ENCODE data around the gene ZMIZ1.

ZMIZ1 gene

GRCh38 chr10:79229071-79229541 is 160.3 kb downstream of the ZMIZ1 start:
- Histone ChIP-seq H3K4me3 (ENCODE audit: low read depth in 1 of 2, low read length in 1 of 2) (no peak overlapping the region), H3K27me3 (no peaks in the 10 kb centered on the region), H3K36me3 (no peaks in the 10 kb centered on the region), H3K27ac (no peak overlapping the region), H3K9me3 (no peaks in the 10 kb centered on the region), H3K4me1 (ENCODE audit: control insufficient read depth in 1 of 2, insufficient read depth in 1 of 2, low read depth in 1 of 2, low read length in 1 of 2) (no peaks in the 10 kb centered on the region)
- TF ChIP-seq CTCF (IDR thresholded peaks at IDR 0.05), result no peak

- Histone ChIP-seq H3K27me3 (no peaks in the 10 kb centered on the region), H3K27ac (no peak overlapping the region), H3K4me3 (ENCODE audit: low read depth in 1 of 2, low read length in 1 of 2) (no peak overlapping the region), H3K4me1 (ENCODE audit: control insufficient read depth in 1 of 2, insufficient read depth in 1 of 2, low read depth in 1 of 2, low read length in 1 of 2) (no peaks in the 10 kb centered on the region), H3K36me3 (no peaks in the 10 kb centered on the region), H3K9me3 (no peaks in the 10 kb centered on the region)
- TF ChIP-seq CTCF (IDR thresholded peaks at IDR 0.05), result no peak
Measured at GRCh38 chr10:79229830-79230327, 161.1 kb downstream of the ZMIZ1 start.

- H3K27me3 ChIP-seq, result no peaks in the 10 kb centered on the region
- no peaks in the 10 kb centered on the region for H3K9me3 ChIP-seq
- TF ChIP-seq CTCF (IDR thresholded peaks at IDR 0.05), result no peak
- no peaks in the 10 kb centered on the region for H3K4me1 ChIP-seq (ENCODE audit: control insufficient read depth in 1 of 2, insufficient read depth in 1 of 2, low read depth in 1 of 2, low read length in 1 of 2)
- no peaks in the 10 kb centered on the region for H3K36me3 ChIP-seq
- H3K4me3 ChIP-seq (ENCODE audit: low read depth in 1 of 2, low read length in 1 of 2), result no peak overlapping the region
- H3K27ac ChIP-seq, result no peak overlapping the region
Measured at GRCh38 chr10:79230328-79230830, 161.6 kb downstream of the ZMIZ1 start.

- Histone ChIP-seq H3K4me3 (ENCODE audit: low read depth in 1 of 2, low read length in 1 of 2) (no peak overlapping the region), H3K9me3 (no peaks in the 10 kb centered on the region), H3K4me1 (ENCODE audit: control insufficient read depth in 1 of 2, insufficient read depth in 1 of 2, low read depth in 1 of 2, low read length in 1 of 2) (no peaks in the 10 kb centered on the region), H3K27me3 (no peaks in the 10 kb centered on the region), H3K27ac (no peak overlapping the region), H3K36me3 (no peaks in the 10 kb centered on the region)
- TF ChIP-seq CTCF (IDR thresholded peaks at IDR 0.05), result no peak
Measured at GRCh38 chr10:79230850-79231249, 162.1 kb downstream of the ZMIZ1 start.

GRCh38 chr10:79231908-79232307 is 163.1 kb downstream of the ZMIZ1 start:
- Histone ChIP-seq H3K27me3 (no peaks in the 10 kb centered on the region), H3K4me3 (ENCODE audit: low read depth in 1 of 2, low read length in 1 of 2) (no peak overlapping the region), H3K9me3 (no peaks in the 10 kb centered on the region), H3K36me3 (no peaks in the 10 kb centered on the region), H3K27ac (no peak overlapping the region), H3K4me1 (ENCODE audit: control insufficient read depth in 1 of 2, insufficient read depth in 1 of 2, low read depth in 1 of 2, low read length in 1 of 2) (no peaks in the 10 kb centered on the region)
- TF ChIP-seq CTCF (IDR thresholded peaks at IDR 0.05), result no peak

Measured in neutrophil (primary cell).